Measurements from ENCODE around the gene KSR1. TPM values are rescaled to one million over a fixed set of nuclear protein-coding genes. Genes with fewer than 3 reads are reported as not detected.

The KSR1 gene
- total RNA-seq, 1 experiment from 2014 or later = 41.7 TPM

GRCh38 chr17:27496971-27497370 lies 40.7 kb downstream of the KSR1 start:
- no peak for DNase-seq (ENCODE audit: low spot score)
- ChIA-PET POLR2A (ENCODE audit: low non-redundant PET) (no interaction called here), CTCF (no interaction called here)
- Histone ChIP-seq H3K36me3 (ENCODE audit: insufficient read depth, low read length, poor library complexity, severe bottlenecking) (no peaks in the 10 kb centered on the region), H3K27me3 (replicated peaks; ENCODE audit: insufficient read depth, low read depth, low read length, poor library complexity) (no peaks in the 10 kb centered on the region), H3K27ac (ENCODE audit: low read depth, low read length, poor library complexity, severe bottlenecking) (no peak overlapping the region), H3K4me3 (ENCODE audit: low read depth, low read length, poor library complexity, severe bottlenecking) (no peak overlapping the region), H3K4me1 (ENCODE audit: insufficient read depth, low read length, poor library complexity, severe bottlenecking) (peaks cover 32% of the 10 kb centered on the region), H3K9me3 (ENCODE audit: low read depth, low read length, poor library complexity, severe bottlenecking) (no peaks in the 10 kb centered on the region)
- no peak for TF ChIP-seq EZH2 (IDR thresholded peaks at IDR 0.05; ENCODE audit: borderline replicate concordance, low read depth, low read length, poor library complexity, severe bottlenecking)
- no peak for TF ChIP-seq CTCF (conservative IDR thresholded peaks at IDR 0.05; ENCODE audit: low read depth, low read length)
- BruUV-seq (replicated peaks) = no TSS peak
- intact Hi-C loops (cut with micrococcal nuclease; ENCODE audit: unreplicated experiment) = loop anchor here (5.0 kb wide), 1 partner anchor 50 kb away; no protein-coding TSS in a partner anchor

GRCh38 chr17:27497696-27498095 lies 41.4 kb downstream of the KSR1 start:
- DNase-seq (ENCODE audit: low spot score) = no peak
- Histone ChIP-seq H3K36me3 (ENCODE audit: insufficient read depth, low read length, poor library complexity, severe bottlenecking) (no peaks in the 10 kb centered on the region), H3K4me1 (ENCODE audit: insufficient read depth, low read length, poor library complexity, severe bottlenecking) (peaks cover 26% of the 10 kb centered on the region), H3K27me3 (replicated peaks; ENCODE audit: insufficient read depth, low read depth, low read length, poor library complexity) (no peaks in the 10 kb centered on the region), H3K4me3 (ENCODE audit: low read depth, low read length, poor library complexity, severe bottlenecking) (no peak overlapping the region), H3K27ac (ENCODE audit: low read depth, low read length, poor library complexity, severe bottlenecking) (no peak overlapping the region), H3K9me3 (ENCODE audit: low read depth, low read length, poor library complexity, severe bottlenecking) (no peaks in the 10 kb centered on the region)
- CTCF ChIA-PET = no interaction called here
- POLR2A ChIA-PET (ENCODE audit: low non-redundant PET) = no interaction called here
- no TSS peak for BruUV-seq (replicated peaks)
- TF ChIP-seq EZH2 (IDR thresholded peaks at IDR 0.05; ENCODE audit: borderline replicate concordance, low read depth, low read length, poor library complexity, severe bottlenecking) (no peak), CTCF (conservative IDR thresholded peaks at IDR 0.05; ENCODE audit: low read depth, low read length) (no peak)
- intact Hi-C loops (cut with micrococcal nuclease; ENCODE audit: unreplicated experiment) = loop anchor here (5.0 kb wide), 1 partner anchor 50 kb away; no protein-coding TSS in a partner anchor

- ChIA-PET CTCF (no interaction called here), POLR2A (ENCODE audit: low non-redundant PET) (interaction anchor here (0.6 kb wide), 1 partner anchor 30 kb away, joined by 3 read pairs; no protein-coding TSS in a partner anchor)
These were observed 42.5 kb downstream of the KSR1 start for GRCh38 chr17:27498615-27499309.

More at GRCh38 chr17:27498615-27499309, 42.5 kb downstream of the KSR1 start:
- DNase-seq (ENCODE audit: low spot score) = no peak
- intact Hi-C loops (cut with micrococcal nuclease; ENCODE audit: unreplicated experiment) = loop anchor here (5.0 kb wide), 1 partner anchor 51 kb away; no protein-coding TSS in a partner anchor
- no TSS peak for BruUV-seq (replicated peaks)
- no peak overlapping the region for H3K4me3 ChIP-seq (ENCODE audit: low read depth, low read length, poor library complexity, severe bottlenecking)
- H3K27ac ChIP-seq (ENCODE audit: low read depth, low read length, poor library complexity, severe bottlenecking) = no peak overlapping the region
- H3K9me3 ChIP-seq (ENCODE audit: low read depth, low read length, poor library complexity, severe bottlenecking) = no peaks in the 10 kb centered on the region
- peaks cover 15% of the 10 kb centered on the region for H3K4me1 ChIP-seq (ENCODE audit: insufficient read depth, low read length, poor library complexity, severe bottlenecking)
- no peaks in the 10 kb centered on the region for H3K27me3 ChIP-seq (replicated peaks; ENCODE audit: insufficient read depth, low read depth, low read length, poor library complexity)
- H3K36me3 ChIP-seq (ENCODE audit: insufficient read depth, low read length, poor library complexity, severe bottlenecking) = no peaks in the 10 kb centered on the region
- TF ChIP-seq CTCF (conservative IDR thresholded peaks at IDR 0.05; ENCODE audit: low read depth, low read length) (no peak), EZH2 (IDR thresholded peaks at IDR 0.05; ENCODE audit: borderline replicate concordance, low read depth, low read length, poor library complexity, severe bottlenecking) (no peak)
